ENCODE data around the gene NUTM2E.
"Not testable (repeated sequence)": the region's sequence is repeated elsewhere in the genome, so short reads cannot be mapped to it uniquely, and the experiment has no call there.

- not testable (repeated sequence) for TF ChIP-seq TAF1 (IDR thresholded peaks at IDR 0.05; ENCODE audit: borderline replicate concordance, low read depth, low read length); POLR2A (IDR thresholded peaks at IDR 0.05; ENCODE audit: low read depth, low read length)
These were observed 34.5 kb upstream of the NUTM2E start for GRCh38 chr10:79791906-79792517.

Measured in GM12892 (cell line).